ENCODE results near the gene RNF144A.

Gene RNF144A

GRCh38 chr2:7030810-7031209, 113.6 kb downstream of the RNF144A start:
- TF ChIP-seq ZFX (IDR thresholded peaks at IDR 0.05; ENCODE audit: borderline replicate concordance): no peak
- TF ChIP-seq CTCF (IDR thresholded peaks at IDR 0.05): no peak

GRCh38 chr2:7031547-7032245, 114.5 kb downstream of the RNF144A start:
- peak; percentile 42 for TF ChIP-seq CTCF (IDR thresholded peaks at IDR 0.05)
- TF ChIP-seq ZFX (IDR thresholded peaks at IDR 0.05; ENCODE audit: borderline replicate concordance): no peak
- H3K27ac ChIP-seq: peak overlapping the region; percentile 43; the same call in 1 of the 2 replicates

More at GRCh38 chr2:7030810-7031209, 113.6 kb downstream of the RNF144A start:
- no peak overlapping the region for H3K27ac ChIP-seq

- peak overlapping the region; percentile 43; the same call in 1 of the 2 replicates for H3K27ac ChIP-seq
Observed at GRCh38 chr2:7032371-7032770, 115.2 kb downstream of the RNF144A start.

GRCh38 chr2:7033136-7033960, 116.1 kb downstream of the RNF144A start:
- H3K27ac ChIP-seq: no peak overlapping the region
- TF ChIP-seq CTCF (IDR thresholded peaks at IDR 0.05): no peak

More at GRCh38 chr2:7032371-7032770, 115.2 kb downstream of the RNF144A start:
- TF ChIP-seq ZFX (IDR thresholded peaks at IDR 0.05; ENCODE audit: borderline replicate concordance) (no peak), CTCF (IDR thresholded peaks at IDR 0.05) (no peak)

GRCh38 chr2:7034303-7034702, 117.1 kb downstream of the RNF144A start:
- TF ChIP-seq ZFX (IDR thresholded peaks at IDR 0.05; ENCODE audit: borderline replicate concordance): no peak
- peak; percentile 11; the same call in 1 of the 2 replicates for TF ChIP-seq CTCF (IDR thresholded peaks at IDR 0.05)
- no peak overlapping the region for H3K27ac ChIP-seq

GRCh38 chr2:7035884-7036283, 118.7 kb downstream of the RNF144A start:
- H3K27ac ChIP-seq: no peak overlapping the region
- TF ChIP-seq ZFX (IDR thresholded peaks at IDR 0.05; ENCODE audit: borderline replicate concordance): no peak
- TF ChIP-seq CTCF (IDR thresholded peaks at IDR 0.05): no peak
